ENCODE results near the gene OR2H2.

GRCh38 chr6:29557320-29557719 lies 27.6 kb upstream of the OR2H2 start:
- TF ChIP-seq REST (IDR thresholded peaks at IDR 0.05; ENCODE audit: insufficient read depth in 1 of 2, low read depth in 2 of 2, low read length in 2 of 2) (no peak), SIN3A (IDR thresholded peaks at IDR 0.05; ENCODE audit: borderline replicate concordance, insufficient read depth, low read length) (no peak), TAF1 (IDR thresholded peaks at IDR 0.05; ENCODE audit: borderline replicate concordance, insufficient read depth, low read length) (no peak), POLR2AphosphoS5 (IDR thresholded peaks at IDR 0.05; ENCODE audit: low read depth, low read length) (no peak), FOXP2 (optimal IDR thresholded peaks at IDR 0.05; ENCODE audit: borderline replicate concordance, extremely low read depth, extremely low read length, insufficient read depth) (no peak)

Measured in PFSK-1 (cell line).